ENCODE results near the gene PRKAA2.
"Not testable (repeated sequence)": the region's sequence is repeated elsewhere in the genome, so short reads cannot be mapped to it uniquely, and the experiment has no call there.

Gene PRKAA2

DNA sequence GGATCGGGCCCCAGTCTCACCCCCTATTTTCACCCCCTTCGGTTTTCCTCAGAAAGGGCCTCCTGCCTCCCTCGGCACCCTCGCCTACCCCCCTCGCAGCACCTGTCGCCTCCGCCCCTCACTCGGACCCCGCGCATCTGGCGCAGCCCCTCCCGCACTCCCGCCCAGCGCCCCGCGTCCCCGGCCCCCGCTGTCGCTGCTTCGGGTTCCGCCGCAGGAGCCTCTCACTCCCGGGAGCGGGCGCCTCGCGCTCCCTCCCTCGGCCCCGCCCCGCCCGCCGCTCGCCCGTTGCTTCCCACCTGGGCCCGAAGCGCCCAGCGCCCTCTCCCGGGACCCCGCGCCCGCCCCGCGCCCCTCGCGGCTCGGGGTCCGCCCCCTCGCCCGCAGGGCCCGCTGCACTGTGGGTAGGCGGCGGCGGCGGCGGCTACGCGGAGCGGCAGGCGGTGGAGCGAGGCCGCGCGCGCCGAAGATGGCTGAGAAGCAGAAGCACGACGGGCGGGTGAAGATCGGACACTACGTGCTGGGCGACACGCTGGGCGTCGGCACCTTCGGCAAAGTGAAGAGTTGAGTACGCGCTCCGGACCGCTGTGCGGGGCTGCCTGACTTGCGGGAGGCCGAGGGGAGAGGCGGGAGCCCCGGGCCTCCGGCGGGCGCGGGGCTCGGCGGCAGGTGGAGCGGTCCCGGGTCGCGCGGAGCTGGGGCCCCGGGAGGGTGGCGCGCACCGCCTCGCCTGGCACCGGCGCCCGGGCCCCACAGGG is at the start of gene PRKAA2:
TSS of gene PRKAA2 (plus strand) at position 396 of the 758 bp plus-strand sequence. CDS start at position 470, 74 bp downstream.
- DNase-seq: peak; percentile 76

GRCh38 chr1:56595397-56596191 is 49.5 kb upstream of the PRKAA2 start:
- DNase-seq: not testable (repeated sequence)

- DNase-seq: not testable (repeated sequence)
Measured at GRCh38 chr1:56610097-56610496, 35.0 kb upstream of the PRKAA2 start.

DNA sequence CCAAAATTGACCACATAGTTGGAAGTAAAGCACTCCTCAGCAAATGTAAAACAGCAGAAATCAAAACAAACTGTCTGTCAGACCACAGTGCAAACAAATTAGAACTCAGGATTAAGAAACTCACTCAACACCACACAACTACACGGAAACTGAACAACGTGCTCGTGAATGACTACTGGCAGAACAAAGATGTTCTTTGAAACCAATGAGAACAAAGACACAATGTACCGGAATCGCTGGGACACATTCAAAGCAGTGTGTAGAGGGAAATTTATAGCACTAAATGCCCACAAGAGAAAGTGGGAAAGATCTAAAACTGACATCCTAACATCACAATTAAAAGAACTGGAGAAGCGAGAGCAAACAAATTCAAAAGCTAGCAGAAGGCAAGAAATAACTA is 34.3 kb upstream of the PRKAA2 start:
- DNase-seq: not testable (repeated sequence)

DNA sequence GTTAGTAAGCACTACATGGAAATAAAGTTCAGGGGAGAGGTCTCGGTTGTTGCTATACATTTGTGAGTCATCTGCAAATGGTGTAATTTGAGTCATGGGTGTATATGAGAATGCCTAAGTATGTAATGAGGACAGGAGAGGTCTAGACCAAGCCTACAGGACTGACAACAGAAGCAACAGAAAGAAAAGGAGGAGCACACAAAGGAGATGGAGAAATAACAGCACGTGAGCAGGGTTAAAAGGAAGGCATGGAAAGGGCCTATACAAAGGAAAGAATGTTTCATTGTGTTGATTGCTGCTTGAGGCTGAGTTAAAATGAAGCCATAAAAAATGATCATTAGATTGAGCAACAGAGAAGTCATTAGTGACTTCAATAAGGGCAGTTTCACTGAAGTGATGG is 28.0 kb upstream of the PRKAA2 start:
- DNase-seq: no peak

DNA sequence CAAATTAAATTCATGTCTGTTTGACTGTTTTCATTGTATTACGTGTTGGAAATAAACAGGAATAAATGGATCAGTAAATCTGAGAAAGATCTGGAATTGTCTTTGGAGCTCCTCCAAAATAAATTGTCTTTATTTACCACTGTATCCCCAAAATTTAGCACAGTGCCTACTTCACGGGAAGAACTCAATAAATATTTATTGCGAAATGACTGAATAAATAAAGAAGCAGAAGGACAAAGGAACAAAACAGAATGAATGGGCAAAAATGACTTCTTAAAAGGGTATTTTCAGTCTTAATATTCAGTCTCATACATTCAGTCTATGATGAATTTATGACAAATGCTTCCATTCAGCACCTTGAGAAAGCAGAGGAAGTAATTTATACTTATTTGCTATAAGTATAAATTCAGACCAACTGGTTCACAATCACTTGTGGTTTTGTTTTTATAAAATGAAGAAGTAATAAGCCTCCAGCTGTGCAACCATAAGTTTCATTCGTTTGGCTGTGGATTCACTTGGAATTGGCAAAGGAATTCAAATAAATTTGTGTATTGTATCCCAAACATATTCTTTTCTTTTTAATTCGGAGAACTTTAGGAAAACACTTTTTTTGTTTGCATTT is 19.2 kb upstream of the PRKAA2 start:
- DNase-seq: no peak

DNA sequence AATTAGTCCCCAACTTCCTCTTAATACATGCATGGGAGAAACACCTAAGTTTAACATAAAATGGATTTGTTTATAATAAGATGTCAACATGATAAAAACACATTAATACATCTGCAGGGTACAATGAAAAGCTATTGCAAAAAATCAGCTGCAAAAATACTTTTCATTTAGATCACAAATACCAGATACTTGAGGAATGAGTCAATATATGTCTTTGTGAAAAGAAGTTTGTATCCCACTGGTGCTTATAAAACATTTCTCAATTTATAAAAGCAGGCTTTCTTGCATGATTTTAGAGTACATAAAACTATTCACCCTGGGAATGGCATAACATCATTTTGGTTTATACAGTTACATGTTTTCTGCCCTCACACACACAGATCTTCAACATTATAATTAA is 18.6 kb upstream of the PRKAA2 start:
- no peak for DNase-seq

GRCh38 chr1:56627019-56627635 is 18.0 kb upstream of the PRKAA2 start:
- DNase-seq: no peak

GRCh38 chr1:56627636-56628039 is 17.5 kb upstream of the PRKAA2 start:
- DNase-seq: no peak

DNA sequence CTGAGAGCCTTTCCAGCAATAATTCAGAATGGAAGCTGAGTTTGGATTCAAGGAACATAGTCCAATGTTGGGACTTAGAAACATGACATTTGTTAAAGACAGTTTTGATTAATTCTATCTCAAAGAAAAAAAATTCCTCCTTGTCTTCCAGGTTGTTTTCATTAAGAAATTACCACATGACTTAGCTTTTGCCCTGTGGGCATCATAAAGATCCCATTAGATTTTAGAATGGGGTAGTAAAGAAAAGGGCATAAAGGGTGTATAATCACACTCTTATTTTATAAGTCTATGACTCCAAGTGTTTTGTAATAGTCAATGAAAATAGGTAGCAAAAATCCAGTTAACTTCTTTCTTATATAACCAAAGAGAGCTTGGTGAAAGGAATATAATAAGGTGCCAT is 14.3 kb upstream of the PRKAA2 start:
- DNase-seq: no peak

GRCh38 chr1:56631901-56632300 is 13.2 kb upstream of the PRKAA2 start:
- DNase-seq: no peak

DNA sequence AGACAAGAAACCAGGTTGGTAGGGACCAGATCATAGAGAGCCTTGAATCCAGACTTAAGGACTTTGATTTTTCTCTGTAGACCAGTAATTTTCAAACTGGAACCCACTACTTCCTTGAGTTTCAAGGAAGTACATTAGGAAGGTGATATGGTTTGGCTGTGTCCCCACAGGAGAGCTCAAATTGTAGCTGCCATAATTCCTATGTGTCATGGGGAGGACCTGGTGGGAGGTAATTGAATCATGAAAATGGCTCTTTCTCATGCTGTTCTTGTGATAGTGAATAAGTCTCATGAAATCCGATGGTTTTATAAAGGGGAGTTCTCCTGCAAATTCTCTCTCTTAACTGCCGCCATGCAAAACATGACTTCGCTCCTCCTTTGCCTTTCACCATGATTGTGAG is 10.1 kb upstream of the PRKAA2 start:
- no peak for DNase-seq

- DNase-seq: no peak
Measured at GRCh38 chr1:56638248-56638647, 6.9 kb upstream of the PRKAA2 start.

DNA sequence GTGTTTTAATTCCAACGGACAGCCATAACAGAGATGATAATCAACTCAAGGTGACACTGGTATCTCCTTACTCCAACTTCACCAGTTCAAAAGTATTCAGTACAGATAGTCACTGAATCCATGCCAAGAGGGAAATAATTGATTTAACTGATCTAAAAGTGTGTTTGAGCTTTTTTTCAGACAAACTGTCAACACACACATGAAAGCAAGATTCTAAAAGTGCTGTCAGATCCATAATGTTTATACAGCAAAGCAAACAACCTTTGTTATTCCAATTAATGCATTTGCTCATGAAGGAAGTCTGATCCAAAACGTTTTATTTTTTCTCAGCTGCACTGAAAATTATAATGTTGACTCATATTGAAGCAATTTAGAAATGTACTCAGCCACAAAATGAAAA is 5.9 kb upstream of the PRKAA2 start:
- DNase-seq: no peak

DNA sequence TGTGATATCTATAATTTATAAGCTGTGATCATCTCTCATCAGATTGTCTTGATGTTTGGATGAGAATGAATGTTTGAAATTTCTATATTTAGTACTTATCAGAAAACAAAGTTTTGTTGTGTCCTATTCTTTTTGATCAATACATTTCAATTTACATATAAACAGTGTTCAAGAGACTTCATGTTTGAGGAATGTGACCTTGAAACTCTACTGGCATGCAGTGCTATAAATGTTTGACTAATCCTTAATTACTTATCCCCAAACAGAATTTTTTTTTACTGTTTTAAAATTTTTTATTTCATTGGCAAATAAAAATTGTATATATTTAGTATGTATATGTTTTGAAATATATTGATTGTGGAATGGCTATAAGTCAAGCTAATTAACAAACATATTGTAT is 1.5 kb upstream of the PRKAA2 start:
- DNase-seq: no peak

DNA sequence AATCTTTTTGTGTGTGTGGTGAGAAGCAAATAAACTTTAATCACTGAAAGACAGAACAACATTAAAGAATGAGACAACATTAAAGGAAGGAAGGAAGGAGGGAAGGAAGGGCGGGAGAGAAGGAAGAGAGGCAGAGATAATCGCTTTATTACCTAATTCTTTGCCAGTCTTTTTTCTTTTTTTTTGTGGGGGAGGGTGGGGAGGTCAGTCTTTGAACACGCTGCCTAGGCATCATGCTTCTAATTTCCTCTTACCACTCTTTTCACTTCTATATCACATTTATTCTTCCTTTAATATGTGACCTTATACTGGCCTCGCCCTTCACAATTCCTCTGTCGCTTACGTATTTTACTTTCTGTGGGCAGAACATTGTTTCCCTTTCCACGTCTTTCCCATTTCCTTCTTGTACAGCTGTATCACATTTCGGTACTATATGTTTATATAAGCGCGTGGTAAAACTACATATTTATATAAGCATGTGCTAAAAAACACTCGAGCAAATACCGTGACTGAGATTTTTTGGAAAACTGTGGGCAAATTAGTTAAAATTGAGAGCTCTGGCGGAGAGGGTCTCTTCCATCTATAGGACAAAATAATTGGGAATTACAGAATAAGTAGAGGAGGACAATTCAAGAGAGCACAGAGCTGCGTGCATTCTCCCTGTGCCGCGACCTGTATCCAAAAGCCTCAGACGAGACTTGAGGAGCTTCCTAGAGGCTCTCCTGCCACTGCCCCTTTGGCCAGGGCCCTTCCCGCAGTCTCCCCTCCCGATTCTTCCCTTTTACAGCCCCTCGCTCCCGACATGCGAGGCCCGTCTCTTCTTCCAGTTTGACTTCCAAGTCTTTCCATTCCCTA is 823 bp upstream of the PRKAA2 start:
- DNase-seq: no peak

- peak; percentile 63 for DNase-seq
Measured at GRCh38 chr1:56645677-56646305, 677 bp downstream of the PRKAA2 start.

DNA sequence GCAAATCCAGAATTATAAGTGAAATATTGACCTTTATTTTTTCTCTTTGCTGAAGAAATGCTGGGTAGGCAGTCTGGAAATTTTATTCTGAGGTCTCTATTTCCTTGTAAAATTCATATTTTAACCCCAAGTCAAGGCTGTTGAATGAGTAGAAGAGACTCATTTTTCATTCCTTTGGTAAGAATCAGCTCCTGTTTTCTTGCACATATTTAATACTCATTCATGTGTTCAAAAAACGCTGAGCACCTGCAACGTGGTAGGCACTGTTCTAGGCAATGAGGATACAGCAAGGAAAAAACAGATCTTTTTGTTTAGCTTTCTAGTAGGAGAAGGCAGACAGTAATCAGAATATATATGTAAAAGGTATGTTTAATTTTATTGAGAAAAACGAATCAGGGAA is 1.5 kb downstream of the PRKAA2 start:
- DNase-seq: no peak

DNA sequence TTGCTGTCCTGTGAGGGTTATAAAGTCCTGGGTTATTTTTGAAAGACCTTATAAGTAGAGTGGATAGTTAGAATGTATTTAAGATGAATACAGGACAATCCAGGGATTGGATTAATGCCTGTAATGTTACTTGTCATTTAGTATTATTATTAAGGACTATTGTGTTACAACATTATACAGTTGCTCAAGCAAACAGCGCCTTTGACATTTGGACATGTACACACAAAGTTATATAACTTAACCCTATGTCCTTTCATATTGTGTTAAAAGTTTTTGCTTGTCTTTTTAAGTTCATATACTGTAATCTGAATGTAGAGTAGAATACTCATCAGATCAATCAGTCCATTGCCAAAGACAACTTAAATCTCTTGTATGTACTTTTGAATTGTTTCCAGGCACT is 2.0 kb downstream of the PRKAA2 start:
- DNase-seq: no peak

GRCh38 chr1:56648546-56648945 is 3.4 kb downstream of the PRKAA2 start:
- no peak for DNase-seq

GRCh38 chr1:56654126-56654923 is 9.2 kb downstream of the PRKAA2 start:
- no peak for DNase-seq
